HEK293T (cell line): Measurements from ENCODE around the gene YWHAQ.
A peak's percentile ranks its signal among the peaks of the same experiment; 100 is the strongest.

Experiments used
- CTCF ChIA-PET: fragments of 350-600 bp; formaldehyde crosslinking; extraction: SDS; loops from one replicate; lab custom pipeline; 2021; ENCODE audit warnings: antibody characterized with exemption, inconsistent platforms; lab: Yijun Ruan, JAX
- POLR2A ChIA-PET: fragments of 350-600 bp; formaldehyde crosslinking; extraction: SDS; loops from one replicate; lab custom pipeline; 2020; ENCODE audit warnings: antibody characterized with exemption, inconsistent platforms; lab: Yijun Ruan, JAX
- DNase-seq: peaks from one replicate; pipeline ENCODE4 v3.0.0; 2012; ENCODE audit warnings: mixed read lengths; ENCODE audit errors: extremely low spot score
- ARNT ChIP-seq: fragments of 450-650 bp; IDR thresholded peaks from 2 replicates; pipeline ENCODE4 v1.6.1; 2017; ENCODE audit warnings: mild to moderate bottlenecking
- BHLHE40 ChIP-seq: fragments of 450-650 bp; IDR thresholded peaks from 2 replicates; pipeline ENCODE4 v1.6.1; 2016; ENCODE audit warnings: mild to moderate bottlenecking, moderate library complexity, borderline replicate concordance
- CTBP1 ChIP-seq: fragments of 450-650 bp; IDR thresholded peaks from 2 replicates; pipeline ENCODE4 v1.6.1; 2016; ENCODE audit warnings: borderline replicate concordance
- ELF4 ChIP-seq: fragments of 450-650 bp; IDR thresholded peaks from 2 replicates; pipeline ENCODE4 v1.6.1; 2017; ENCODE audit warnings: antibody characterized with exemption
- FOXA1 ChIP-seq: fragments of 450-650 bp; IDR thresholded peaks from 2 replicates; pipeline ENCODE4 v1.6.1; 2016; ENCODE audit warnings: mild to moderate bottlenecking
- FOXK2 ChIP-seq: fragments of 450-650 bp; IDR thresholded peaks from 2 replicates; pipeline ENCODE4 v1.6.1; 2016; ENCODE audit warnings: mild to moderate bottlenecking
- FOXM1 ChIP-seq: fragments of 450-650 bp; IDR thresholded peaks from 2 replicates; pipeline ENCODE4 v1.6.1; 2017; ENCODE audit warnings: mild to moderate bottlenecking, borderline replicate concordance
- HDGF ChIP-seq: fragments of 450-650 bp; IDR thresholded peaks from 2 replicates; pipeline ENCODE4 v1.6.1; 2017; ENCODE audit warnings: antibody characterized with exemption, borderline replicate concordance
- L3MBTL2 ChIP-seq: fragments of 450-650 bp; conservative IDR thresholded peaks from 2 replicates; pipeline ENCODE4 v1.6.1; 2016; ENCODE audit warnings: mild to moderate bottlenecking
- LEF1 ChIP-seq: fragments of 450-650 bp; IDR thresholded peaks from 2 replicates; pipeline ENCODE4 v1.6.1; 2017; ENCODE audit warnings: mild to moderate bottlenecking, borderline replicate concordance
- NFRKB ChIP-seq: fragments of 450-650 bp; IDR thresholded peaks from 2 replicates; pipeline ENCODE4 v1.6.1; 2016; ENCODE audit warnings: mild to moderate bottlenecking, moderate library complexity
- SP1 ChIP-seq: fragments of 450-650 bp; IDR thresholded peaks from 2 replicates; pipeline ENCODE4 v1.6.1; 2017
- SUZ12 ChIP-seq: fragments of 450-650 bp; IDR thresholded peaks from 2 replicates; pipeline ENCODE4 v1.6.1; 2016; ENCODE audit warnings: mild to moderate bottlenecking
- TARDBP ChIP-seq: fragments of 450-650 bp; IDR thresholded peaks from 2 replicates; pipeline ENCODE4 v1.6.1; 2016
- ZNF384 ChIP-seq: fragments of 450-650 bp; IDR thresholded peaks from 2 replicates; pipeline ENCODE4 v1.6.1; 2016
- TF ChIP-seq, protein P1 (sequence below): fragments of 450-650 bp; IDR thresholded peaks from 2 replicates; pipeline ENCODE4 v1.6.1; 2016

Gene YWHAQ

DNA sequence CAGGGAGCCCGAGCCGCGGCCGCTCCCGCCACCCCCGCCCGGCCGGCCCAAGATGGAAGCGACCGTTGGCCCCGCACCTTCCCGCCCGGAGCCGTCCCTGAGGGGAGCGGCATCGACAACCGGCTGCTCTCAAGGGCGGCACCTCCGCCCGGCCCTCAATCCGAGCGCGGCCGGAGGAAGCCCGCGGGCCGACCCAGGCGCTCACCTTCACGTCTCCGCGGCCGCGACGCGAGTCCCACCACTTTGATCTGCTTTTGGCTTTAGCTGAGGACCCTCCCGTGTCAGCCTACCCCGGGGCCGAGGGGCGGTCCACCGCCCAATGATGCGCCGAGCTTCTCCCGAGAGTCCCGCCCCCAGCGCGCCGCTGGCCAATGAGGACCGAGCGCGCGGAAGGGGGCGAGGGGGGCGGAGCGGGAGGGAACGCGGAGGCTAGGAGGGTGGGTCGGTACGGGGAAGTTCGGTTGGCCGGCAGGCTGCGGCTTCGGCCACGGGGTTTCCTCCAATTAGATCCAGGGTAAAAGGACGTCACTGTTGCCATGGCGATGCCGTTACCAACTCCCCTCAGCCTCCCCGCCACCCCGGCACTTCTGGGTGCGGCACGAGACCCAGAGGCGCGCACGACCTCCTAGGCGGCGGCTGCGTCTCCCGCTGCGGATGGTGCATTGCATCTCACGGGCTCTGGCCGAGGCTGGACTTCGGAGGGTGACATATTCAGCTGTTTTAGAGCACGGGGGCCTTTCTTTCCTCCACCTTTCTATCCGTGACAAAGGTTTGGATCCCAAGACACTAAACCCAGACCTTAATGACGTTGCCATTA, at the start of gene YWHAQ:
YWHAQ (minus strand) TSS at position 262 of the 817 bp plus-strand sequence. CDS start 545 bp downstream, outside the sequence.
- ChIA-PET CTCF (no interaction called here), POLR2A (interaction anchor here (0.5 to 2.7 kb wide), 22 partner anchors 8 to 467 kb away, joined by 3 to 24 read pairs (median 4); partner anchors contain the start of genes ADAM17, CPSF3 and ITGB1BP1)
- TF ChIP-seq ARNT (no peak), L3MBTL2 (peak; percentile 59)
- peak; percentile 97 for DNase-seq

DNA sequence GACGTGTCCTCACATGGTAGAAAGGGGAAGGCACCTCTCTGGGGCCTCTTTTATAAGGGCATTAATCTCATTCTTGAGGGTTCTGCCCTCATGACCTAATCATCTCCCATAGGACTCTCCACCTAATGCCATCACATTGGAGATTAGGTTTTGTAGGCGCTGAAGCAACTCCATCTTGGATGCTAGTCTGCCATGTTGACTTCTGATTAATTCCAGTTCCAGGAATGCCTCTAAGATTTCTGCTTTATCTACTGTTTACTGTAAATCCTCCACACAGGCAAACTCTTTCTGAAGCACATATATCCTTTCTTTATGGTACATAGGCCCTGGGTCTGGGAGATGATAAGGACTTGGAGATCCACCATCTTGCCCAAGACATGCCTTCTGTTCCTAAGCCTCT, 49.3 kb upstream of the YWHAQ start:
- no peak for DNase-seq
- POLR2A ChIA-PET, result no interaction called here
- CTCF ChIA-PET, result no interaction called here
- TF ChIP-seq HDGF, result no peak
- TF ChIP-seq L3MBTL2, result no peak

DNA sequence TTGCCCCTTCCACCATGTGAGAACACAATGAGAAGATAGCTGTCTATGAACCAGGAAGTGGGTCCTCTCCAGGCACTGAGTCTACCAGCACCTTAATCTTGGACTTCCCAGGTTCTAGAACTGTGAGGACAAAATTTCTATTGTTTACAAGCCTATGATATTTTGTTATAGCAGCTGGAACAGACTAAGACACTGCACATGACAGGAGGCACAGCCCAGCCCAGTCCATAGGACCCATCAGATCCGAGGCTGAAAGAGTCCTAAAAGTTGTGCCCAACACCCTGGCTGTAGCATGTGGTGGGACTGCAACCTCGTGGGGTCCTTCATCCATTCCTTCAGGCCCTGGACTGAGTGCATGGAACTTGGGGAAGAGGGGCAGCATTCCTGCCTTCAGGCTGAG, 48.4 kb upstream of the YWHAQ start:
- TF ChIP-seq HDGF (no peak), TARDBP (no peak), SP1 (no peak), FOXK2 (no peak), ARNT (no peak), ZNF384 (no peak), CTBP1 (no peak), NFRKB (no peak), SUZ12 (no peak), FOXM1 (no peak), LEF1 (no peak), ELF4 (no peak), BHLHE40 (no peak), L3MBTL2 (no peak), FOXA1 (no peak)
- TF ChIP-seq, protein P1, sequence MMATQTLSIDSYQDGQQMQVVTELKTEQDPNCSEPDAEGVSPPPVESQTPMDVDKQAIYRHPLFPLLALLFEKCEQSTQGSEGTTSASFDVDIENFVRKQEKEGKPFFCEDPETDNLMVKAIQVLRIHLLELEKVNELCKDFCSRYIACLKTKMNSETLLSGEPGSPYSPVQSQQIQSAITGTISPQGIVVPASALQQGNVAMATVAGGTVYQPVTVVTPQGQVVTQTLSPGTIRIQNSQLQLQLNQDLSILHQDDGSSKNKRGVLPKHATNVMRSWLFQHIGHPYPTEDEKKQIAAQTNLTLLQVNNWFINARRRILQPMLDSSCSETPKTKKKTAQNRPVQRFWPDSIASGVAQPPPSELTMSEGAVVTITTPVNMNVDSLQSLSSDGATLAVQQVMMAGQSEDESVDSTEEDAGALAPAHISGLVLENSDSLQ, result no peak
- ChIA-PET CTCF (no interaction called here), POLR2A (no interaction called here)
- DNase-seq, result no peak

DNA sequence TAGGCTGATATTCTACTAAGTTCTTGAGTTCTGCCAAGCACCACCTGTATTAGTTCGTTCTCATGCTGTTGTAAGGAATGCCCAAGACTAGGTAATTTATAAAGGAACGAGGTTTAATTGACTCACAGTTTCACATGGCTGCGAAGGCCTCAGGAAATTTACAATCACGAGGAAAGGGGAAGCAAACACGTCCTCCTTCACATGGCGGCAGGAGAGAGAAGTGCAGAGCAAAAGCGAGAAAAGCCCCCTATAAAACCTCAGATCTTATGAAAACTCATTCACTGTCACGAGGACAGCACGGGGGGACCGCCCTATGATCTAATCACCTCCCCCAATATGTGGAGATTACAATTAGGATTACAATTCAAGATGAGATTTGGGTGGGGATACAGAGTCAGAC, 47.7 kb upstream of the YWHAQ start:
- ChIA-PET POLR2A (no interaction called here), CTCF (no interaction called here)
- no peak for DNase-seq
- TF ChIP-seq HDGF (no peak), TARDBP (no peak), ELF4 (no peak), FOXM1 (no peak), FOXK2 (no peak), CTBP1 (no peak), LEF1 (no peak), SUZ12 (no peak), ARNT (no peak), FOXA1 (no peak), ZNF384 (no peak), BHLHE40 (no peak), NFRKB (no peak), L3MBTL2 (no peak), SP1 (no peak)
- TF ChIP-seq, protein P1, result no peak

DNA sequence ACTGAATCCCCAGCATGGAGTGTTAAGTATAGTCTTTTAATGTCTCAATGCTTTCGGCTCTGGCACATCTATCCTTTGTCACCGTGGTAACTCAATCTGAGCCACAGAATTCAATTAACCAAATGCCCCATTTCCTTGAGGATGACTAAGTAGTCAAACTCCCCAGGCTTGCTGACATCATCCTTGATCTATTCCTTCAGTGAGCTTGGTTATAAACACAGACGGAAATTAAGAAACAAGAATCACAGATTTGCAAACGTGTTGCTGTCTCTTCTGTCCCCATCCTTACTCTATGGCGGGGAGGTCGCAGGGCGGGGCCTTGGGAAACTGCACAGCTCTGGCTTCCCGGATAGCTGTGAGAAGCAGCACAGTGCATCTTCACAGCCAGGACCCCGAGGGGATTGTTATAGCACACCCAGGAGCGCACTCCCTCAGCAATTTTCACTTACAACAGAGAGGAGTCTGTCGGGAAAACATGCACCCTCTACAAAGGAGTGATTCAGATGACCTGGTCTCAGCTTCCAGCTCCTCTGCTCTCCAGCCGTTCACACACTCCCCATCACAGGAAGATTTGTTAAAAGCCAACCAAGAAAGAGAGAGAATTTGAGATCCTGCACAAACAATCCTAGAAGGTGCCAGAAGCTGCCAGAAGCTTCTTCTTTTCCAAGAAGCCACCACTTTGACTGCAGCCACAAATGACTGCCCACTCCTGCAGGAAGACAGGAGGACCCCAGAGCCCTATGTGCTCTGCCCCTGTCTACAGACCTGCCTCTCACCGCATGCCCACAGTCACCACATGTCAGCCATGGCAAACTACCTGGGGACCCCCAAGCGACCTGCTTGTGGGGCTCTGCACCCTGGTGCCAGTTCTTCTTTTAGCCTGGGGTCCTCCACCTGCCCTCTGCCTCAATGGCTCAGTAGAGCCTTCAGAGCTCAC, 44.9 kb upstream of the YWHAQ start:
- no peak for DNase-seq
- ChIA-PET POLR2A (interaction anchor here (1.1 kb wide), 1 partner anchor 120 kb away, joined by 3 read pairs; no protein-coding TSS in a partner anchor), CTCF (interaction anchor here (0.7 kb wide), 1 partner anchor 51 kb away, joined by 5 read pairs; no protein-coding TSS in a partner anchor)
- TF ChIP-seq SUZ12 (no peak), HDGF (no peak), ELF4 (no peak), ZNF384 (no peak), FOXK2 (no peak), CTBP1 (no peak), L3MBTL2 (no peak), LEF1 (no peak), SP1 (no peak), ARNT (no peak), FOXA1 (no peak), TARDBP (no peak), FOXM1 (no peak), NFRKB (no peak), BHLHE40 (no peak)
- TF ChIP-seq, protein P1, result no peak
